ENCODE data around the gene MAP3K4. TPM values are rescaled to one million over a fixed set of nuclear protein-coding genes. Genes with fewer than 3 reads are reported as not detected.

MAP3K4 gene
- polyA plus RNA-seq, 3 donors: 3.2 to 12.3 (median 3.5) TPM

GRCh38 chr6:161021543-161021942 is 30.0 kb downstream of the MAP3K4 start:
- no peak overlapping the region for H3K27ac Mint-ChIP-seq
- H3K79me2 ChIP-seq (ENCODE audit: insufficient read depth, low read length): peaks cover 65% of the 10 kb centered on the region

DNA sequence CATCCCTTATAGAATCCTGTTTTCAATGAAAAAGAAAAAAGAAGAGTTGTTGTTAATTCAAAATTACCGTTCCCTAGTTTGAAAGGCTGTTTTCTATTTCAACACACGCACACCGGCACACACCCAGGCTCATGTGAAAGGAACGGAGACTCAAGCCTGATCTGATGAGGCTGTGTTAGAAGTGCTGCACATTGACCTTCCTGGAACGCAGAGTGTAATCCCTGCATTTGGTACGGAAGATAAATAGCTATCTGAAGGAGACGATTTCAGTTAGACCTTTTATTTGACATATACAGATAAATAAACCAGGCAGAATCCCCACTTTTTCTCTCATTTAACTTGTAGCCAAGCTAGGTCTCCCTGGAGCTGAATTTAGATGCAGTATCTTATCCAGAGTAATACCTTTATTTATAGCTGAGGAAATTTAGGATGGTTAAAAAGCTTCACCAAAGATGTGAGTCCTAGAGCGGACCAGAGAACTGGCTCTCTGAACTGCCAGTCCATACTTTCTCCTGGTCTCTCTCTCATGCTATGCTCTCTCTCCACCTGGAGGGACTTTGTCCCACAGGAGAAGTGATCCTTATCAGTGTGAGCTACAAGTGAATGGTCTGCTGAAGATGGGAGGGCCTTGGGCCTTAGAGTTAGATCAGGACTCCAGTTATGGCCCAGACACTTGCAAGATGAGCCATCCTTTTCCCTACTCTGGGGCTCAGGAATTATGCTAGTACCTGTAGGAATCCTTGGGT is 30.6 kb downstream of the MAP3K4 start:
- Histone ChIP-seq H3K36me3 (replicated peaks in 1 of 2; ENCODE audit: control insufficient read depth in 1 of 2, insufficient read depth in 2 of 2, low read length in 2 of 2) (peaks cover 5 to 6% of the 10 kb centered on the region in 2 donors), H3K9me3 (replicated peaks in 1 of 2; ENCODE audit: control insufficient read depth in 1 of 2, insufficient read depth in 1 of 2, low read length in 2 of 2) (no peaks in the 10 kb centered on the region), H4K20me1 (ENCODE audit: insufficient read depth, low read length) (peaks cover 35% of the 10 kb centered on the region), H3K4me1 (ENCODE audit: control insufficient read depth in 1 of 2, insufficient read depth in 2 of 2, low read length in 2 of 2) (no peaks in the 10 kb centered on the region), H3K27me3 (ENCODE audit: control insufficient read depth in 2 of 2, insufficient read depth in 2 of 2, low read length in 2 of 2) (no peaks in the 10 kb centered on the region), H2AFZ (ENCODE audit: insufficient read depth, low read depth, low read length, poor library complexity, severe bottlenecking) (no peak overlapping the region), H3K4me3 (replicated peaks in 1 of 3; ENCODE audit: low read depth in 2 of 3, low read length in 3 of 3) (no peak overlapping the region), H3K27ac (ENCODE audit: low read depth in 1 of 2, low read length in 2 of 2) (no peak overlapping the region), H3K9ac (ENCODE audit: insufficient read depth, low read length, poor library complexity, severe bottlenecking) (no peak overlapping the region), H3K4me2 (replicated peaks; ENCODE audit: extremely low read depth, low read length, poor library complexity, severe bottlenecking) (no peak overlapping the region), H3K79me2 (ENCODE audit: insufficient read depth, low read length) (peaks cover 61% of the 10 kb centered on the region)
- TF ChIP-seq, protein P1, sequence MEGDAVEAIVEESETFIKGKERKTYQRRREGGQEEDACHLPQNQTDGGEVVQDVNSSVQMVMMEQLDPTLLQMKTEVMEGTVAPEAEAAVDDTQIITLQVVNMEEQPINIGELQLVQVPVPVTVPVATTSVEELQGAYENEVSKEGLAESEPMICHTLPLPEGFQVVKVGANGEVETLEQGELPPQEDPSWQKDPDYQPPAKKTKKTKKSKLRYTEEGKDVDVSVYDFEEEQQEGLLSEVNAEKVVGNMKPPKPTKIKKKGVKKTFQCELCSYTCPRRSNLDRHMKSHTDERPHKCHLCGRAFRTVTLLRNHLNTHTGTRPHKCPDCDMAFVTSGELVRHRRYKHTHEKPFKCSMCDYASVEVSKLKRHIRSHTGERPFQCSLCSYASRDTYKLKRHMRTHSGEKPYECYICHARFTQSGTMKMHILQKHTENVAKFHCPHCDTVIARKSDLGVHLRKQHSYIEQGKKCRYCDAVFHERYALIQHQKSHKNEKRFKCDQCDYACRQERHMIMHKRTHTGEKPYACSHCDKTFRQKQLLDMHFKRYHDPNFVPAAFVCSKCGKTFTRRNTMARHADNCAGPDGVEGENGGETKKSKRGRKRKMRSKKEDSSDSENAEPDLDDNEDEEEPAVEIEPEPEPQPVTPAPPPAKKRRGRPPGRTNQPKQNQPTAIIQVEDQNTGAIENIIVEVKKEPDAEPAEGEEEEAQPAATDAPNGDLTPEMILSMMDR (IDR thresholded peaks at IDR 0.05): no peak
- peaks cover 13 to 20% of the 10 kb centered on the region in 2 donors for H3K36me3 Mint-ChIP-seq
- WGBS (ENCODE audit: insufficient coverage): 100% methylated on average over 5 of the region's 8 CpGs
- peak overlapping the region in 1 of 7 donors; percentile 4 for H3K27ac Mint-ChIP-seq
- H3K27me3 Mint-ChIP-seq (ENCODE audit: low read depth in 3 of 3): no peaks in the 10 kb centered on the region
- peaks cover 0 to 3% (median 0%) of the 10 kb centered on the region in 7 donors for H3K9me3 Mint-ChIP-seq
- intact Hi-C loops (cut with micrococcal nuclease): no loop called here
- peaks cover 2% of the 10 kb centered on the region for H3K4me1 Mint-ChIP-seq
- DNase-seq: no peak
- no peak overlapping the region for H3K4me3 Mint-ChIP-seq

More at GRCh38 chr6:161021543-161021942, 30.0 kb downstream of the MAP3K4 start:
- H3K9ac ChIP-seq (ENCODE audit: insufficient read depth, low read length, poor library complexity, severe bottlenecking): no peak overlapping the region
- peaks cover 0 to 3% (median 0%) of the 10 kb centered on the region in 7 donors for H3K9me3 Mint-ChIP-seq
- peaks cover 13 to 18% of the 10 kb centered on the region in 2 donors for H3K36me3 Mint-ChIP-seq
- H3K27me3 ChIP-seq (ENCODE audit: control insufficient read depth in 2 of 2, insufficient read depth in 2 of 2, low read length in 2 of 2): no peaks in the 10 kb centered on the region
- no peak overlapping the region for H3K4me3 ChIP-seq (replicated peaks in 1 of 3; ENCODE audit: low read depth in 2 of 3, low read length in 3 of 3)
- H3K4me3 Mint-ChIP-seq: no peak overlapping the region
- no peak overlapping the region for H3K27ac ChIP-seq (ENCODE audit: low read depth in 1 of 2, low read length in 2 of 2)
- H3K4me1 ChIP-seq (ENCODE audit: control insufficient read depth in 1 of 2, insufficient read depth in 2 of 2, low read length in 2 of 2): no peaks in the 10 kb centered on the region
- no peaks in the 10 kb centered on the region for H3K9me3 ChIP-seq (replicated peaks in 1 of 2; ENCODE audit: control insufficient read depth in 1 of 2, insufficient read depth in 1 of 2, low read length in 2 of 2)
- intact Hi-C loops (cut with micrococcal nuclease): no loop called here
- no peak overlapping the region for H3K4me2 ChIP-seq (replicated peaks; ENCODE audit: extremely low read depth, low read length, poor library complexity, severe bottlenecking)
- H4K20me1 ChIP-seq (ENCODE audit: insufficient read depth, low read length): peaks cover 35% of the 10 kb centered on the region
- no peaks in the 10 kb centered on the region for H3K27me3 Mint-ChIP-seq (ENCODE audit: low read depth in 3 of 3)
- TF ChIP-seq, protein P1 (IDR thresholded peaks at IDR 0.05): no peak
- H3K4me1 Mint-ChIP-seq: peaks cover 2% of the 10 kb centered on the region
- no peak overlapping the region for H2AFZ ChIP-seq (ENCODE audit: insufficient read depth, low read depth, low read length, poor library complexity, severe bottlenecking)
- no peak for DNase-seq
- peaks cover 5 to 6% of the 10 kb centered on the region in 2 donors for H3K36me3 ChIP-seq (replicated peaks in 1 of 2; ENCODE audit: control insufficient read depth in 1 of 2, insufficient read depth in 2 of 2, low read length in 2 of 2)

All from CD14-positive monocyte (primary cell).